Measurements from ENCODE around the gene BTF3.

DNA sequence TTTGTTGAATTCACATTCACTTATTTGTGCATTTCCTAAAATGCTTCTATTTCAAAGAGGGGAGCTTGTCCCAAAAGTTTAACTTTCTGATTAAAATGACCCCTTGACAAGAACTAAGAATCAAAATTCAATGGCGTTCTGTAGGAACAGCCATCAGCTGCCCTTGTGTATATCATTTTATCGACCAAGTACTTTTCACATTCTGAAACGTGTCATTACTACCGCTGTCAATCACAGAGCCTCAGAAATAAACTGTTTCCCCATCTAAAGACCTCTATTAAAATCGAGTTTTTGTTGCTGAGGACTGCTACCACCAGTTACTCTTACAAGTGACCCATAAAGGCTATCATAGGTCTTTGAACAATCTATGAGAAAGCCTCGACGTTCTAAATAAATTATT, 48.1 kb upstream of the BTF3 start:
- TF ChIP-seq ZFP3 (CRISPR knock-in tag; IDR thresholded peaks at IDR 0.05) (no peak), TCF4 (CRISPR knock-in tag; IDR thresholded peaks at IDR 0.05; ENCODE audit: borderline replicate concordance) (no peak), ARNTL (CRISPR knock-in tag; IDR thresholded peaks at IDR 0.05; ENCODE audit: borderline replicate concordance, low read depth) (no peak), RARB (CRISPR knock-in tag; IDR thresholded peaks at IDR 0.05) (no peak), ZNF8 (CRISPR knock-in tag; IDR thresholded peaks at IDR 0.05) (no peak)
- TF ChIP-seq, protein P1, sequence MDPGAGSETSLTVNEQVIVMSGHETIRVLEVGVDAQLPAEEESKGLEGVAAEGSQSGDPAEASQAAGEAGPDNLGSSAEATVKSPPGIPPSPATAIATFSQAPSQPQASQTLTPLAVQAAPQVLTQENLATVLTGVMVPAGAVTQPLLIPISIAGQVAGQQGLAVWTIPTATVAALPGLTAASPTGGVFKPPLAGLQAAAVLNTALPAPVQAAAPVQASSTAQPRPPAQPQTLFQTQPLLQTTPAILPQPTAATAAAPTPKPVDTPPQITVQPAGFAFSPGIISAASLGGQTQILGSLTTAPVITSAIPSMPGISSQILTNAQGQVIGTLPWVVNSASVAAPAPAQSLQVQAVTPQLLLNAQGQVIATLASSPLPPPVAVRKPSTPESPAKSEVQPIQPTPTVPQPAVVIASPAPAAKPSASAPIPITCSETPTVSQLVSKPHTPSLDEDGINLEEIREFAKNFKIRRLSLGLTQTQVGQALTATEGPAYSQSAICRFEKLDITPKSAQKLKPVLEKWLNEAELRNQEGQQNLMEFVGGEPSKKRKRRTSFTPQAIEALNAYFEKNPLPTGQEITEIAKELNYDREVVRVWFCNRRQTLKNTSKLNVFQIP (CRISPR knock-in tag; IDR thresholded peaks at IDR 0.05; ENCODE audit: borderline replicate concordance, low read depth) = no peak
- TF ChIP-seq, protein P2, sequence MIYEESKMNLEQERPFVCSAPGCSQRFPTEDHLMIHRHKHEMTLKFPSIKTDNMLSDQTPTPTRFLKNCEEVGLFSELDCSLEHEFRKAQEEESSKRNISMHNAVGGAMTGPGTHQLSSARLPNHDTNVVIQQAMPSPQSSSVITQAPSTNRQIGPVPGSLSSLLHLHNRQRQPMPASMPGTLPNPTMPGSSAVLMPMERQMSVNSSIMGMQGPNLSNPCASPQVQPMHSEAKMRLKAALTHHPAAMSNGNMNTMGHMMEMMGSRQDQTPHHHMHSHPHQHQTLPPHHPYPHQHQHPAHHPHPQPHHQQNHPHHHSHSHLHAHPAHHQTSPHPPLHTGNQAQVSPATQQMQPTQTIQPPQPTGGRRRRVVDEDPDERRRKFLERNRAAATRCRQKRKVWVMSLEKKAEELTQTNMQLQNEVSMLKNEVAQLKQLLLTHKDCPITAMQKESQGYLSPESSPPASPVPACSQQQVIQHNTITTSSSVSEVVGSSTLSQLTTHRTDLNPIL (CRISPR knock-in tag; IDR thresholded peaks at IDR 0.05; ENCODE audit: low read depth) = no peak
- TF ChIP-seq, protein P3, sequence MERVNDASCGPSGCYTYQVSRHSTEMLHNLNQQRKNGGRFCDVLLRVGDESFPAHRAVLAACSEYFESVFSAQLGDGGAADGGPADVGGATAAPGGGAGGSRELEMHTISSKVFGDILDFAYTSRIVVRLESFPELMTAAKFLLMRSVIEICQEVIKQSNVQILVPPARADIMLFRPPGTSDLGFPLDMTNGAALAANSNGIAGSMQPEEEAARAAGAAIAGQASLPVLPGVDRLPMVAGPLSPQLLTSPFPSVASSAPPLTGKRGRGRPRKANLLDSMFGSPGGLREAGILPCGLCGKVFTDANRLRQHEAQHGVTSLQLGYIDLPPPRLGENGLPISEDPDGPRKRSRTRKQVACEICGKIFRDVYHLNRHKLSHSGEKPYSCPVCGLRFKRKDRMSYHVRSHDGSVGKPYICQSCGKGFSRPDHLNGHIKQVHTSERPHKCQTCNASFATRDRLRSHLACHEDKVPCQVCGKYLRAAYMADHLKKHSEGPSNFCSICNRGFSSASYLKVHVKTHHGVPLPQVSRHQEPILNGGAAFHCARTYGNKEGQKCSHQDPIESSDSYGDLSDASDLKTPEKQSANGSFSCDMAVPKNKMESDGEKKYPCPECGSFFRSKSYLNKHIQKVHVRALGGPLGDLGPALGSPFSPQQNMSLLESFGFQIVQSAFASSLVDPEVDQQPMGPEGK (CRISPR knock-in tag; IDR thresholded peaks at IDR 0.05; ENCODE audit: borderline replicate concordance) = no peak
